Calu3 (cell line): ENCODE data around the gene WFIKKN2. TPM values are rescaled to one million over a fixed set of nuclear protein-coding genes. Genes with fewer than 3 reads are reported as not detected.

Experiments used
- BruUV-seq: library from RNA; stranded (reverse); fragments of 400-500 nt; replicated peaks from 2 replicates; lab custom pipeline; 2021; lab: Mats Ljungman, UMichigan
- CTCF ChIA-PET: fragments of 300-600 bp; sonication (Branson Sonifier 250); formaldehyde crosslinking; loops from one replicate; lab custom pipeline; 2022; ENCODE audit warnings: antibody characterized with exemption; lab: Charles Lee
- DNase-seq: peaks from one replicate; pipeline ENCODE4 v3.0.0; 2022
- H3K27ac Mint-ChIP-seq: one replicate; pipeline ENCODE4 v1.8.0; 2022; ENCODE audit warnings: mixed read lengths; ENCODE audit not compliant: unreplicated experiment
- H3K27me3 Mint-ChIP-seq: one replicate; pipeline ENCODE4 v1.8.0; 2022; ENCODE audit warnings: mixed read lengths; ENCODE audit not compliant: unreplicated experiment
- H3K36me3 Mint-ChIP-seq: one replicate; pipeline ENCODE4 v1.8.0; 2022; ENCODE audit warnings: mild to moderate bottlenecking, moderate library complexity, mixed read lengths; ENCODE audit not compliant: insufficient read depth, unreplicated experiment
- H3K4me1 Mint-ChIP-seq: one replicate; pipeline ENCODE4 v1.8.0; 2022; ENCODE audit warnings: mild to moderate bottlenecking, low read depth, mixed read lengths; ENCODE audit not compliant: unreplicated experiment
- H3K4me3 Mint-ChIP-seq: one replicate; pipeline ENCODE4 v1.8.0; 2022; ENCODE audit warnings: mild to moderate bottlenecking, low read depth, moderate library complexity, mixed read lengths; ENCODE audit not compliant: unreplicated experiment
- H3K9me3 Mint-ChIP-seq: one replicate; pipeline ENCODE4 v1.8.0; 2022; ENCODE audit warnings: low read depth, mixed read lengths; ENCODE audit not compliant: unreplicated experiment
- CTCF ChIP-seq: fragments of 200-600 bp; IDR thresholded peaks from one replicate; pipeline ENCODE4 v1.8.0; 2022; ENCODE audit warnings: antibody characterized with exemption; ENCODE audit not compliant: unreplicated experiment
- intact Hi-C: fragments of 100-400 bp; cut with micrococcal nuclease; formaldehyde crosslinking; loops from one replicate; pipeline ENCODE4 v1.10.0; 2022; ENCODE audit not compliant: unreplicated experiment
- total RNA-seq: library from RNA; stranded (reverse); gene quantifications from 2 replicates; pipeline ENCODE4 v1.2.3, GENCODE V29; 2022

Gene WFIKKN2
- total RNA-seq, 1 experiment from 2014 or later = not detected

DNA sequence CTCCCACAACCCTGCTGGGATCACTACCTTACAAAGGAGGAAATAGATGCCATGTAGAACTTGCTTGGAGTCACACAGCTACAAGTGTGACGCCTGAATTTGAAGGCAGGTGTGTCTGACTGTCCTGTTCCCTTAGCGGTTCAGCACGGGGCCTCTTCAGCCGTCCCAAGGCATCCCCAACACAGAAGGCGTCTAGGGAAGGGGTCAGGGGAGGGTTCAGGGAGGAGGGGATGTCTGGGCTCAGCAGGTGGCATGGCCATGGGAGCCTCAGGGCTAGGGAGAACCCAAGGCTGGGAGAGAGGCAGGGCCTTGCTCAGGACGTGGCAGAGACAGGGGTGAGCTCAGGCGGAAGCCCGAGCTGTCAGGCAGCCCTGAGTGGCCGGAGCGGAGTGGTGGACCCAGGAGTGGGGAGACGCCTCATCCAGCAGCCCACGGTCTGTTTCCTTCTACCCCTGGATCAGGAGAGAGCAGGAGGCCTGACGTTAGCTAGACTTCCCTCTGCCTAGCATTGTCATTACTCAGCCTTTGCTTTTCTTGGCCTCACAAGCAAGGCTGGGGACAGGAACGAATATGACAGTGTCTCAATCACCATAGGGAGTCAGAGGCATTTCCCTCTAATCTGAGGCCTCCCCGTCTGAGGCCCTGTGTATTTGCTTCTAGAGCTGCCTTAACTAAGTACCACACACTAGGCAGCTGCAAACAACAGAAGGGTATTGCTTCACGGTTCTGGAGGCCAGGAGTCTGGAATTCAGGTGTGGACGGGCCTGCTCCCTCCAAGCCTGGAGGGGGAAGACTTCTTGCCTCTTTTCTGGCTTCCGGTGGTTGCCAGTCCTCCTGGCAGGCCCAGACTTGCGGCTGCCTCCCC, 36.7 kb upstream of the WFIKKN2 start:
- no peaks in the 10 kb centered on the region for H3K4me1 Mint-ChIP-seq
- H3K36me3 Mint-ChIP-seq = no peaks in the 10 kb centered on the region
- CTCF ChIA-PET = interaction anchor here (1.4 to 1.8 kb wide), 2 partner anchors 16 to 19 kb away, joined by 3 to 7 read pairs; no protein-coding TSS in a partner anchor
- TF ChIP-seq CTCF = no peak
- no peak overlapping the region for H3K27ac Mint-ChIP-seq
- no peak overlapping the region for H3K4me3 Mint-ChIP-seq
- DNase-seq = no peak
- intact Hi-C loops = no loop called here
- no TSS peak for BruUV-seq
- peaks cover 24% of the 10 kb centered on the region for H3K27me3 Mint-ChIP-seq
- H3K9me3 Mint-ChIP-seq = no peaks in the 10 kb centered on the region

DNA sequence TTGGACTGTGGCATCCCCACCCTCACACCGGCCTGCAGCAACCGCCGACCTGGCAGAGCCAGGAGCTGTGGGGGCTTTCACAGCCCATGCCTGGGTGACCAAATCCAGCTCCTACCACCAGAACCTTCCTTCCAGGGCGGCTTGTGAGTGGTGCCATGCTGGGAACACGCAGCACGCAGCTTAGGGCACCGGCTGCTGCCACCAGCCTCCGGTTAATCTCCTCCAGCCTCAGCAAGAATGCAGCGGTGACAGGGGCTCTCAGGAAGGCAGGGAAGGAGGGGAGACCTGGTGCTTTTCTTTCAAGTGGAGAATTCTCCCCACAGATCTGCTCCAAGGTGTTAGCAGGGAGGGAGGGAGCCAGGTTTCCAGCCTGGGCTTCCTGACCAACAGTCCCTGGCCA, 35.8 kb upstream of the WFIKKN2 start:
- no peak overlapping the region for H3K4me3 Mint-ChIP-seq
- DNase-seq = no peak
- no peaks in the 10 kb centered on the region for H3K4me1 Mint-ChIP-seq
- no TSS peak for BruUV-seq
- intact Hi-C loops = no loop called here
- H3K27ac Mint-ChIP-seq = no peak overlapping the region
- TF ChIP-seq CTCF = no peak
- peaks cover 24% of the 10 kb centered on the region for H3K27me3 Mint-ChIP-seq
- CTCF ChIA-PET = no interaction called here
- no peaks in the 10 kb centered on the region for H3K36me3 Mint-ChIP-seq
- H3K9me3 Mint-ChIP-seq = no peaks in the 10 kb centered on the region

GRCh38 chr17:50800196-50800700, 35.1 kb upstream of the WFIKKN2 start:
- no peaks in the 10 kb centered on the region for H3K36me3 Mint-ChIP-seq
- DNase-seq = no peak
- no peak overlapping the region for H3K27ac Mint-ChIP-seq
- no peaks in the 10 kb centered on the region for H3K9me3 Mint-ChIP-seq
- CTCF ChIA-PET = interaction anchor here (0.7 to 1.2 kb wide), 2 partner anchors 17 to 997 kb away, joined by 4 read pairs; no protein-coding TSS in a partner anchor
- no peaks in the 10 kb centered on the region for H3K4me1 Mint-ChIP-seq
- no peak overlapping the region for H3K4me3 Mint-ChIP-seq
- BruUV-seq = no TSS peak
- no peak for TF ChIP-seq CTCF
- intact Hi-C loops = no loop called here
- H3K27me3 Mint-ChIP-seq = peaks cover 24% of the 10 kb centered on the region

DNA sequence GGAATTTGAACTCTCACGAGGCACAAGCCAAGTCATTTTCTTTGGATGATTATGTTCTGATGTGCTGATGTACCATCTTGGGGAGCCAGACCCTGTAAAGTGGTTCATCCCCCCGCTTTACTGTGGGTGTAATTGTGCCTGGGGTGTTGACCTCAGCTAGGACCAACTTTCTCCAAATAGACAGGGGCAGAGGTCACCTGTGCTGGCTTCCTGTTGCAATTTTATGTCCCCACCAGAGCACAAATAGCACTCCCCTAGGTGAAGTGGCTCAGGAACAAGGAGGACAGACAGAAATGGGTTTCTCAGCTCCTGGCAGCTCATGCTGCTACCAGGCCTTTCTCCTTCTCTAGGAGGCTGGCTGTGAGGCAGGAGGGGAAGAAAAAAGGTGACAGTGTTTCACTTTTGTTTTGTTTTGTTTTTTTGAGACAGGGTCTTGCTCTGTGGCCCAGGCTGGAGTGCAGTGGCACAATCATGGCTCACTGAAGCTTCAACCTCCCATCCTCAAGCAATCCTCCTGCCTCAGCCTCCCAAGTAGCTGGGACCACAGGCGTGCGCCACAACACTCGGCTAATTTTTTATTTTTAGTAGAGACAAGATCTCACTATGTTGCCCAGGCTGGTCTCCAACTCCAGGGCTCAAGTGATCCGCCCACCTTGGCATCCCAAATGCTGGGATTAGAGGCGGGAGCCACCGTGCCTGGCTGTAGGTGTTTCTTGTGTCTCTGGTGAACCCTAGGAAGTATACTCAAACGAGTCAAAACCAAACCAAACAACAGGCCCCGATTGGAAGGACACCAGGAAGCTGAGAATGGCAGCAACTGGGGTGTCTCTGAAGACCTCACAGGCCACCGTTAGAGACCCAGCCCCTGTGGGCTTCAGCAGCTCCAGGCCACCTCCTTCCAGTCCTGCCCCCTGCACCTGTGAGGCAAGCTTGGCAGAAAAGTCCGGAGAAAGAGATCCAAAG, 32.5 kb upstream of the WFIKKN2 start:
- no TSS peak for BruUV-seq
- DNase-seq = no peak
- TF ChIP-seq CTCF = no peak
- Mint-ChIP-seq H3K4me1 (no peaks in the 10 kb centered on the region), H3K4me3 (no peak overlapping the region), H3K36me3 (no peaks in the 10 kb centered on the region), H3K27ac (no peak overlapping the region), H3K27me3 (peaks cover 24% of the 10 kb centered on the region), H3K9me3 (no peaks in the 10 kb centered on the region)
- intact Hi-C loops = no loop called here
- CTCF ChIA-PET = interaction anchor here (1.2 kb wide), 1 partner anchor 20 kb away, joined by 4 read pairs; no protein-coding TSS in a partner anchor
